ENCODE measurements around the gene BEST1.
A peak's percentile ranks its signal among the peaks of the same experiment; 100 is the strongest.

Gene BEST1

DNA sequence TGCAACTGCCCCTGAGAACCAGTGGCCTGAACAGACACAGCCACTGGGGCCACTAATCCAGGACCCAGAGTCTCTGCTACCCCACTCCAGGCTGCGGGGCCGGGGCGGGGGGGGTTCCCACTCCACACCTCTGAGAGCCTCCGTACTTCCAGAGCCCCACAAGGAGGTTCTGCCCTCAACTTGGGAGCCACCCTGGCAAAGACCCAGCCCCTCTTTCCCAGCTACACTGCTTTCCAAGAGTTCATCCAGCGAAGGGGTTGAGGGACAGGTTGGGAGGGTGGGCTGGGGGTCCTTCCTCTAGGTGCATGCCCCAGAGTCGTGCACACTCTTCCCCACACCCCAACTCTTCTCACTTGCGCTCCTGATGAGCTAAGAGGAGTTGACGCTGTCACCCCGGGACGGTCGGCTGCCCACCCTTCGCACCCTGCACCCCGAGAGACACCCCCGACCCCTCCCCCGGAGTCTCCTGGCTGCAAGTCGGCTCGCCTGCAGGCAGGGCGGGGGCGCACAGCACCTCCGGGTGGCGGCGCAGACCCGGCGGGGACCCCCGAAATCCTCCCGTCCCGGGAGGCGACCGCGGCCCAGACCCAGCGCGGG, 33.3 kb upstream of the BEST1 start:
- no peak for DNase-seq (ENCODE audit: low read depth)

DNA sequence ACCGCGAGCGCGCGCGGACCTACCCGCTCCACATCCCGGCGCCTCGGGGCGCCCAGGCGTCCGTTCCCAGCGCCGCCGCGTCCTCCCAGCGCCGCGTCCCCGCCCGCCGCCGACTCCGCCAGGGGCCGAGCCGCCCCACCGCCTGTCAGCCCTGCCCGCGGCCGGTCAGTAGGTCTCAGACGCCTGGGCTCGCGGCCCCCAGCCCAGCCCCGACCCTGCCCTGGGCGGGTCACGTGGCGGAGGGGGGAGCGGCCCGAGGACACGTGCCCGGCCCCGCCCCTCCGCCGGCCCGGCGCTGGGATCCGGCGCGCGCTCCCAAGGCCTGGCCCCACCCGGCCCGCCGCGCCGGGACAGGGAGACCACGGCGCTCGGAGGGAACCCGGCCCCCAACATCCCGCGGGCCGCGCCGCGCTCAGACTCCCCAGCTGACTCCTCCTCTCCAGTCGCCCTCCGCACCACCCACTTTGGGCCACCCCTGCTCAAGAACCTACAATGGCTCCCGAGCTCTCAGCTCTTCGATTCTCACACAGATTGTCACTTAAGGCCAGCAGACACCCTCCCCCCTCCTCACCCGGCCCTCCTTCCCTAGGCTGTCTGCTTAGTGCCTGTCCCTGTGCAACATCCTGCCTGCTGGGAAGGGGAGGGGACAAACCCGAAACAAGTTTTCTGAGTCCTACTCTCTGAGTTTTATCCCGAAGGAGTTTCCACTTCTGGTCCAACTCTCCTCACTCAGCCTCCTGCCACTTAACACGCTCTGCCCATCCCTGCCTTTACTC, 32.6 kb upstream of the BEST1 start, which contains the start of gene RAB3IL1:
Gene RAB3IL1 (minus strand): TSS at position 233 of the 776 bp plus-strand sequence. CDS start 199 bp downstream, at position 34.
- DNase-seq (ENCODE audit: low read depth): no peak

DNA sequence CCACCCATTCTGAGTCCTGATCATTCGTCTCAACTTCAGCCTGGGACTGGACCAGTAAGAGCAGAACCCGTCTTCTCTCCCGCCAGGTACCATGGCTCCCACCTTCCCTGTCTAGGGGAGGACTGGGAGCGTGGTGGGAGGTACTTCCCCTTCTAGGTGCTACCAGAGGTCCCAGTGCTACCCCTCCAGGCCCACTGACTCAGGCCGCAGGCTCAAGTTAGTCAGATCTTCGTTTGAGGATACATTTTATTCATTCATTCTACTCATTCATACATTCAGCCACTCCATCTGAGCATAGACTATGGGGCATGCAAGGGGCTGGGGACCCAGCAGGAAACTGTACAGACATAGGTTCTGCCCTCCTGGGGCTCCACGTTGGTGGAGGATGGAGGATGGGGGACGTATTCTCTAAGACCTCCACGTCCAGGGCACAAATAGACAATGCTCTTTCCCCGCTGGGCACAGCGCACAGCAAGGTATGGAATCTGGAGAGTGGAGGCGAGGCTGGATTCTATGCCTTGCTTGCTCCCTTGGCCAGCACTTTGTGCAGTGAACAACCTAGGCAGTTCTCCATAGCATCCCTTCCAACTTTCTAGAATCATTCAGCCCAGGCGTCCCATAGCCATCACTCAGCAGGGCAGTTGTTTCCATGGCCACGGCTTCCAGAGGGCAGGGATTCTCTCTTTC, 31.8 kb upstream of the BEST1 start:
- no peak for DNase-seq (ENCODE audit: low read depth)

DNA sequence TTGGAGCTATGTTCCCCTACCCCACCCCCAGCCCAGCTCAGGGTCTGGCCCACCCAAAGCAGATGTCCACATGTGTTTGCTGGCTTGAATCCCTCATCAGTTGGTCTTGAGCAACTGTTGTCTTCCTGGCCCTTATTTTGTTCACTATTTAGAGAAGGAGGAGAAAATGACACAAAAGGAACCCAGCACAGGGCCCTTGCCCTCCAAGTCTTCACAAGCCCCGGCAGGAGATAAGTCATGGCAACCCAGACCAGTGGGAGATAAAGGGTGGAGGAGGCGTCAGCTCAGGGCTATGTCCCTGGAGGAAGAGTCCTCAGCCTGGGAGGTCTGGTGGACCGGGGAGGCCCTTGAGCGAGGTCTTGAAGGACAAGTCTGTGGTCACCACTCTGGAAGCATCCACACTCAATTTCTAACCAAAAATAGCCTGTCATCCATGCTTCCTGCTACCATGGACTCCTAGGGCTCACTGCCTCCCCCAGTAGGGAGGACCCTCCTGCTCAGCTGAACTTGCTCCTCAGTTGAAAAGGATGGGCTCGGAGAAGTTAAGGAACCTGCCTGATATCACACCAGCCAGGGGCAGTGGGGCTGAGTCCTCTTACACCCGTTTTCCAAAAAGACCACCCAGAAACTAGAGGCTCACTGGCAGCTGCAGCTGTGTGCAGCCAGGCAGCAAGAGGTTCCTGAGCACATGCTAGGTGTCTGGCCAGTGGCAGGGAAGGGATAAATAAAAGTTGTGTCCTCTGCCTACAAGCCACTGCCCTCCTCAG, 31.0 kb upstream of the BEST1 start:
- DNase-seq (ENCODE audit: low read depth): no peak

DNA sequence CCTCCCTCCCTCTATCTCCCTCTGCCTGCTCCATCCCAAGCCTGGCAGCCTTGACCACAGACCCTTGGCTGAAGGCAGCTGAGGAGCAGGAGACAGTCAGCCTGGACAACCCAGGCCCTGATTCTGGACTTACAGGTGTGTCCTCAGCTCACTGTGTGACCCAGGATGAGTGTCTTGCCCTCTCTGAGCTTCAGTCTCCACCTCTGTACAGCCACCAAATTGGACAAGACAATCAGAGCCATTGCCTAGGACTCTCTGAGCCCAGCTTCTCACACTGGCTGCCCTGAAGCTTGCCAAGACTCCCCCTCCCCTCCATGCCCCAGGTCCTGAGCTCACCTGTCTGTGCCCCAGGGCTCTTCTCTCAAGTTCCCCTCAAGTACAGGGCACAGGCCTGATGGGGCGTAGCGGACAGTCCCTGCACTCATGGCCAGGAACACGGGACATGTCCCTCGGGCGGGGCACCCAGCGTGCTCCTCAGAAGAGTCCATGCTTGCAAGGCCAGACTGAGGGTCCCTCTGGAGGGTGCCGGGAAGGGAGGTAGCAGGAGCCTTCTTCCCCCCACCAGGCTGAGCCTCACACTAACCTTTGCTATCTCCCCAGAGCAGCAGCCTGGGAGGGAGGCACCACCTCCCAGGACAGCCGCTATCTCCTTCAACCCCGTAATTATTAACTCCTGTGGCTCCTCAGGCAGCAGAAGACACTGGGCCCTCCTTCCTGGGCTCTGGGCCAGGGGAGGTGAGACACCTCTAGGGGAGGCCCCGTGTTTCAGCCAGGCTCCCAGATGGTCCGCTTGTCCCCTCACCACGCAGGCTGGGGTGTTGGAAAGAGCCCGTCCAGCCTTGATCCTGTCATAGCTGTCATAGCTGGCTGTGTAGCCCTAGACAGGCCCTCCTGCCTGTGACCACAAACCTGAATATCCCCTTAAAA, 30.2 kb upstream of the BEST1 start:
- DNase-seq (ENCODE audit: low read depth): no peak

DNA sequence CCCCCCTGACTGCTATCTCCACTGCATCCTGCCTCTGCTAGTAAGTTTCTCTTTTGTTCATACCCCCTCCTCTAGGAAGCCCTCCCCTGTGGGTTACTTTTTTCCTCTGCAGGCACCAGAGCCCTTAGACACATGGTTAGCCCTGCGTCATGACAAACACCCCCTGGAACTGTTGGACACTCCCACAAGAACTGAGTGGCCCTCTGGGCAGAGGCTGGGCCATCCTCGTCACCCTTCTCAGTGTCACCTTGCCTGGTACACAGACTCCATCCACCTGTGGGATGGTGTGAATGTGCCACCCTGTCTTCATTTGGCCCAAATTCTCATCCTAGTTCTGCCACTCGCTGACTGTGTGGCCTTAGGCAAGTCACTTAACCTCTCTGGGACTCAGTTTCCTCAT, 28.7 kb upstream of the BEST1 start:
- DNase-seq (ENCODE audit: low read depth): no peak

DNA sequence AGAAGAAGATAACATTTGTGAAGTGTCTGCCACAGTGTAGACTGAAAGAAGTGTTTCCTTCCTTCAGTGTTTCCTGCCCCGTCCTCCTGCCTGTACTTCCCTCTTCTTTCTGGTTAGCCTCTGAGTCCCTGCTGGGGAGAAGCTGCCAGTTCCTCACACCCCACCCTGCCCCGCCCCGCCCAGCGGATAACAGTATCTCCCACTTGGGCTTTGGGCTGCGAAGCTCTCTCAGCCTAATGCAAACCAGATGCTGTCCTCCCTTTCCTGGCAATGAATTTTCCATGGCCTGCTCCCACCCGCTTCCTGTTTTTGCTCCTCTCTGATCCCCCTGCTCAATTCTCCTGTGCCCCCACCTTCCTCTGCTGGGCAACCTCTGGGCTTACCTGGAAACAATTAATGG, 27.6 kb upstream of the BEST1 start:
- DNase-seq (ENCODE audit: low read depth): no peak

DNA sequence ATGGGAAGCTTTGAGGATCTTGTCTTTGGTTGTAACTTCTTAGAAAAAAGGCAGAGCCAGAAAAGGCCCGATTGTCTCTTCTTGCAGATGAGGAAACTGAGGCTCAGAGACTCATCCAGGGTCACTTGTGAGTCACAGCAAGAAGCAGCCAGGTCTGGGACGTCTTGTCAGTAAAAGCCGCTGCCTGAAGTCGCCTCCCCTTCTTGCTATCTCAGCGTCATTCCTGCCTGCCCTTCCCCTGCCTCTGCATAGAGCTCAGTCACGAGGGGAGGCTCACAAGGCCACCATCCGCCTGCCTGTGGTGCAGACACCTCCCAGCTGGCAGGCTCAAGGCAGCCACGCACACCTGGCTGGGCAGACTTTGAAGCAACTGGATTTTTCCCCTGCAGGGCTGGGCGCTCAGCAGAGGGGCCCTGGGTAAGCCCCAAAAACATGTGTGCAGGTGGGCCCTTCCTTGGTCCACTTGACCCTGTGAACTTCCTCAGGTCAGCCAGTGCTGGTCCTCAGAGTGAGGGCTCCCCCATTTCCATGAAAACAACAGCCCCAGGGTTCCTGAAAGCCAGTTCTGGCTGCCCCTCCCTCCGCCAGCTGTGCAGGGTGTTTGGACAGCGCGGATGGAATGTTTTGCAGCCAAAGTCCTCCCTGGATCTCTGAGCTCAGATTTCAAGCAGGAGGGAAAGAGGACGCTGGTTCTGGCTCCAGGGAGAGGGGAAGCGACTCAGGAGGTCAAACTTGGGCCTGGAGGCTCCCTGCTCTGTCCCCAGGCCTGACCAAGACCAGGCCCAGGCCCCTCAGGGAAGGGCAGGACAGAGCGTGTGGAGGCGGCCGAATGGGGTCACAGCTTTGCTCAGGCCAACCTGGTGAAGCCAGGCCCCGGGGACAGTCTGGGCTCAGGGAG, 26.7 kb upstream of the BEST1 start:
- DNase-seq (ENCODE audit: low read depth): no peak

DNA sequence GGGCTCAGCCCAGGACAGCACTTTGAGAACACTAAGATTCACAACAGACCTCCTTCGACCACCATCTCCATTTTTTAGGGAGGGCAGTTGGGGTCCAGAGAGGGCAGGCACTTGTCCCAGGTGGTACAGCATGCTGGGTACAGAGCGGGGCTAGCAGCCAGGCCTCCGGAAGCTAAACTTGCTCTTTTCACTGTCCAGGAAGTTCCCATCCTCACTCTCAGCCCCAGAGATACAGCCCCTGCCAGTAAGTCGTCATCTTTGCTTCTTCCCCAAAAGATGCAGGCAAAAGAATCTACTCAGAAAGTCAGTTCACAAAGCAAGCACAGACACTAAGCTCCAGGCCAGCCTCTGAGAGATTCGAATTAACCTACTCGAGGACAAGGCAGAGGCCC, 26.1 kb upstream of the BEST1 start:
- no peak for DNase-seq (ENCODE audit: low read depth)

DNA sequence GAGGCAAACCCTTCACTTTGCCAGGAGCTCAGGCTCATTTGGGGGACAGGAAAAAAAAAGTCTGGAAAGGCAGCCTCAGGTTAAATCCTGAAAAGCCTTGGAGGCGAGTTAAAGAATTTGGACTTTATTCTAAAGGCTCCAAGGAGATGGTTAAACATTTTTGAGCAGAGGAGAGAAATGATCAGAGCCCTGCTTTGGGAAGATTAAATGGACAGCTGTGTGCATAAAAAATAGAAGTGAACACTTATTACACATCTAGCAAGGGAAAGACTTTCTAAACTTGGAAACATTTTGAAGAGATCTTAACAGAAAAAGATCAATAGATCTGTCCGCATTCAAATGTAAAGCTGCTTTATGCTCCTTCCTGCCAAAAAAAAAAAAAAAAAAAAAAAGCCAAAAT, 24.4 kb upstream of the BEST1 start:
- DNase-seq (ENCODE audit: low read depth): no peak

DNA sequence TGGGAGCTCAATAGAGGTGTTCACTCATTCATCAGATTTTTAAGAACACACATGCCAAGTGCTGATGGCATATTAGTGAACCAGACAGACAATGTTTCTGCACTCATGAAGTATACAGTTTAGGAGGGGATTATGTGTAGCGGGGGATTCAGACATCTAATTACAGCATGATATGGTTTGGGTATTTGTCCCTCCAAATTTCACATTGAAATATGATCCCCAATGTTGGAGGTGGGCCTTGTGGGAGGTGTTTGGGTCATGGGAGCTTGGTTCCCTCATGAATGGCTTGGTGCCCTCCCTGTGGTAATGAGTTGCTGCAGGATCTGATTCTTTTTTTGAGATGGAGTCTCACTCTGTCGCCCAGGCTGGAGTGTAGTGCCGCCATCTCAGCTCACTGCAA, 23.9 kb upstream of the BEST1 start:
- DNase-seq (ENCODE audit: low read depth): no peak

DNA sequence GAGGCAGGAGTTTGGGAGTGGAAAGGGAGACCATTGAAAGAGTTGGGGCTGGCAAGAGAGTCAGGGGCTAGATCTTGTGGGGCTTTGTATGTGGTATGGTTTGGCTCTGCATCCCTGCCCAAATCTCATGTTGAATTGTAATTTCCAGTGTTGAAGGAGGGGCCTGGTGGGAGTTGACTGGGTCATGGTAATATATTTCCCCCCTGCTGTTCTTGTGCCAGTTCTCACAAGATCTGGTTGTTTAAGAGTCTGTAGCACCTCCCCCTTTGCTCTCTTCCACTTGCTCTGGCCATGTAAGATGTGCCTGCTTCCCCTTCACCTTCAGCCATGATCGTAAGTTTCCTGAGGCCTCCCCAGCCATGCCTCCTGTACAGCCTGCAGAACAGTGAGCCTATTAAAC, 22.6 kb upstream of the BEST1 start:
- no peak for DNase-seq (ENCODE audit: low read depth)

DNA sequence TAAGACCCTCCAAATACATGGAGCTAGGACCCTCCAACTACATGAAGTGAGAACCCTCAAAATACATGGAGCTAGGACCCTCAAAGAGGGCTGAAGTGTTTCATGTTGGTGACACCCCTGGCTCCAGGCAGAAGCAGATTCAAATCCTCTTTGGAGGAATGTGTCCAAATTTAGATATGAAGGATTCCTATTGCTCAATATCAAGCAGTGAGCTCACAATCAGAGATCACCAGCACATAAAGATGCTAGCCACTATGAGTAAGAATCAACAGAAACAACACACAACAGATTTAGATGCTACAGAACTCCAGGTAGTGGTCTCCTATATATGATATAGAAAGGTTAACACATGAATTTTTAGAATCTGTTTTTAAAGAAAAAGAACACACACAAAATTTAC, 21.5 kb upstream of the BEST1 start:
- DNase-seq (ENCODE audit: low read depth): no peak

DNA sequence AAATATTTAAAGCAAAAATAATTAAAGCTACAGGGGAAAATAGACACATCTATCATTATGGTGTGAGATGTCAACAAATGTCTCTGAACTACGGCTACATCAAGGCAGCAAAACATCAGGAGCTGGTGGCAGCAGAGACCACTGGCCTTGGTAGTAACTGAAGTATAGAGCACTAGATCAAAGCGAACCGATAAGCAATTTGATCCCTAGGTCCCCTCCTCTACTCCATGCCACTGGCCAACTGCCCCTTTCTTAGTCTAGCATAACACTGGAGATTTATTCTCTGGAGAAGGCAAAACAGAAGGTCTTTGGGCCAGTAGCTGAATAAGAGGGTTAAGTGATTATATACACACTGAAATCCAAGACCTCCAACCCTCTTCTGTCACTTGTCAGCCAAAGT, 19.2 kb upstream of the BEST1 start:
- no peak for DNase-seq (ENCODE audit: low read depth)

DNA sequence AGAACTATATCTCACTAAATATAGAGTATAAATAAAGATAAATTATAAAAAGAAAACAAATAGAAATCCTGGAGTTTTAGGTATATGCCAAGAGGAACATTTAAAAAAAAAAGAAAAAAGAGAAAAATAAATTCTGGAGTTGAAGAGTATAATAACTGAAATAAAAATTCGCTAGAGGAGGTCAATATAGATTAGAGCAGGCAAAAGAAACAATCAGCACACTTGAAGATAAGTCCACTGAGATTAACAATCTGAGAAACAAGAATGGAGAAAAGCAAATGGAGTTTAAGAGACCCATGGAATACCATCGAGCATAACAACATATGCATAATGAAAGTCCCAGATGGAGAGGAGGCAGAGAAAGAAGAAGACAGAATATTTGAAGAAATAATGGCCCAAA, 14.3 kb upstream of the BEST1 start:
- DNase-seq (ENCODE audit: low read depth): no peak

DNA sequence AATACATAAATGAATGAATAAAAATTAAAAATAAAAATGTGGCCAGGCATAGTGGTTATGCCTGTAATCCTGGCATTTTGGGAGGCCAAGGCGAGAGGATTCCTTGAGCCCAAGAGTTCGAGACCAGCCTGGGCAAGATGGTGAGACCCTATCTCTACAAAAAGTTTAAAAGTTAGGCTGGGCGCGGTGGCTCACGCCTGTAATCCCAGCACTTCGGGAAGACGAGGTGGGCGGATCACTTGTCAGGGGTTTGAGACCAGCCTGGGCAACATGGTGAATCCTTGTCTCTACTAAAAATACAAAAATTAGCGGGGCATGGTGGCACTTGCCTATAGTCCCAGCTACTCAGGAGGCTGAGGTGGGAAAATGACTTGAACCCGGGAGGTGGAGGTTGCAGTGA, 9.7 kb upstream of the BEST1 start:
- no peak for DNase-seq (ENCODE audit: low read depth)

DNA sequence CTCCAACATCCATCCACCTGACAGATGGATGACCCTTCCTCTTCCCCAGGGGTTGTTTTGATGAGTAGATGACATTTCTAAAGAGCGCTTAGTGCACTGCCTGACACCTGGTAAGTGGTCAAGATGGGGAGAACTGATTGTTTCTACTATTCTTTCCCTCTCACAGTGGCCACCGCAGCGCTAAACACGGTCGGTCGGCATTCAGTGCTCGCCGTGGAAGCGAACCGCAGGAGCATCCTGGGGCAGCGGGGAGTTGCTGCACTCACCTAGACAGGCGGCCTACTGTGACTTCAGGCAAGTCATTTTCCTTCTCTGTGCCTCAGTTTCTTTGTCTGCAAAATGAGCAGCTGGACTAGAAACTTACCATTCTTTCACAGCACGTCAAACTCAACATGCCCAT, 5.0 kb upstream of the BEST1 start:
- DNase-seq (ENCODE audit: low read depth): no peak

DNA sequence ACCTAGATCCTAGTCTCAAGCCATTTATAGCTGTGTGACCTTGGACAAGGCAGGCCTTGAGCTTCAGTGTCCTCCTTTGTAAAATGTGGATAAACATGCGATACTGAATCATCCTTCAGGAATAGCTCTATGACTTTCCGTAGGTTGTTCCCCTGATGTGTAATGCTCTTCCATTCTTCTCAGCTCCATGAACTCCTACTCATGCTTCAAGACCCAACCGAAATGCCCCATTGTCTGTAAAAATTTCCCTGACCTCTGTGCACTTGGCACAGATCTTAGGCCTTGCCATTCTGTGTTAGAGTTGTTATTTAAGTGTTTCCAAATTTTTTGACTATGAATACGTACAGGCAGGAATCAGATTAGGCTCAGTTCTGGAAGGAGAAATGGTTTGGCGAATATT, 3.3 kb upstream of the BEST1 start:
- no peak for DNase-seq (ENCODE audit: low read depth)

DNA sequence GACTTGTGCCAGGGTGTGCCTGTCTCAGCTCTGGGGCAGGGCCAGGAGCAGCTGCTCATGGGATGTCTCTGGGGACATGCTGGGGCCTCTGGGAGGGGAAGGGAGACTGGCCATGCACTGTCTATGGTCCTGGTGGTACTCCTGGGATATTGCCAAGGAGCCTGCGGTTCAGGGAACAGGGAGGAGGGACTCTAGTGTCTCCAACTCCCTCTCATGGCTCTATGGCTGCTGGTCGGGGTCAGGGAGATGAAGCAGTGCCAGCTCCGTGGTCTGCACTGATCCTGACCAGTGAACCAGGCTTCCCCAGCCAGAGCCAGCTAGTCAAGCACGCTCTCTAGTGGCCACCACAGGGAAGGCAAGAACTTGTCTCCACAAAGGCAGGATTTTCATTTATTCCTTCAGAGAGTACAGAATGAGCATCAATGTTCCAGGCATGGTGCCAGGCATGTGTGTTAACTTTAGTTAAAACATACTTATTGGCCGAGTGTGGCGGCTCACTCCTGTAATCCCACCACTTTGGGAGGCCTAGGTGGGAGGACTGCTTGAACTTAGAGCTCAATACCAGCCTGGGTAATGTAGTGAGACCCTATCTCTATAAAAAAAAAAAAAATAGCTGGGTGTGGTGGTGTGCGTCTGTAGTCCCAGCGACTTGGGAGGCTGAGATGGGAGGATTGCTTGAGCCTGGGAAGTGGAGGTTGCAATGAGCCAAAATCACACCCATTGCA, 2.5 kb upstream of the BEST1 start:
- DNase-seq (ENCODE audit: low read depth): peak; percentile 46

DNA sequence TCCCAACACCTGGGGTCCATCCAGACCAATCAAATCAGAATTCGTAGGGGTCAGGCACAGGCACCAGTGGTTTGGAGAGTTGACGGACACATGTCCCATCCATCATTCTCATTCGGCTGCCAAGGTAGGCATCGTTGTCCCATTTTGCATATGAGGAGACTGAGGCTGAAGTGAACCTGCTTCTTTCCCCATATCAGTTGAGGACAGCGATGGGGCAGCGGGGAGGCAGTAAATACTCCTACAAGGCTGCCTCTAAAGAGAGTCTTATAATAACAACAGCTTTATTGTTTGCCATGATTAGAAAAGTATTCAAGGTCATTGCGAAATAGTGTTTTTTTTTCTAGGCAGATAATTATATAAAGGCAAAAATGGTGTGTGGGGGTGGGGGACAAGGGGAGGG, 1.6 kb upstream of the BEST1 start:
- no peak for DNase-seq (ENCODE audit: low read depth)
